ENCODE data around the gene FAM78B.

FAM78B gene

DNA sequence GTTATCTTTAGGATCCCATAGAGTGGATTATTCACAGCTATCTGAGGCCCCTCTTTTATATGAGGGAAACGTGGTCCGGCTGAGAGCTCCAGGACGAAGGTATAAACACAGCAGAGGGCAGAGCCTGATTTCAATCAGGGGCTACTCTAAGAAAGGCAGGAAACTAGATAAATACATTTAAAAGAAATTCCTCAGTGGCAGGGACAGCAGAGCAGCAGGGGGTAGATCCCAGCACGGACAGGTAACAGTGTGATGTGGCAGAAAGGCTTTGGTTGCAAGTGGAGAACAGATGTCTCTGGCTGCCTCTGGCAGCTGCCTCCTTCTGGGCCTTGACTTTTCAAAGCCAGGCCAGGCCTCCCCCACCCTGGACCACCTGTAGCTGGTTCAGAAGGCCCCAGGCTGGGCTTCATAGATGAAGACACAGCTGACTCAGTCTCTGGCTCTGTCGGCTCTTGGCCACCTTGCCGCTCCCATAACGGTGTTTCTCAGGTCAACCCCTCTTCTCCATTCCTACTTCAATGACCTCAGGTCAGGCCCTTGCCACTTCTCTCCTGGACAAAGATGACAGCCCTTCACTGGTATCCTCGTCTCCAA is 43.8 kb downstream of the FAM78B start:
- H3K27ac ChIP-seq = no peak overlapping the region
- no peaks in the 10 kb centered on the region for H3K4me1 ChIP-seq
- H3K36me3 ChIP-seq = no peaks in the 10 kb centered on the region
- DNase-seq = no peak
- TF ChIP-seq, protein P1, sequence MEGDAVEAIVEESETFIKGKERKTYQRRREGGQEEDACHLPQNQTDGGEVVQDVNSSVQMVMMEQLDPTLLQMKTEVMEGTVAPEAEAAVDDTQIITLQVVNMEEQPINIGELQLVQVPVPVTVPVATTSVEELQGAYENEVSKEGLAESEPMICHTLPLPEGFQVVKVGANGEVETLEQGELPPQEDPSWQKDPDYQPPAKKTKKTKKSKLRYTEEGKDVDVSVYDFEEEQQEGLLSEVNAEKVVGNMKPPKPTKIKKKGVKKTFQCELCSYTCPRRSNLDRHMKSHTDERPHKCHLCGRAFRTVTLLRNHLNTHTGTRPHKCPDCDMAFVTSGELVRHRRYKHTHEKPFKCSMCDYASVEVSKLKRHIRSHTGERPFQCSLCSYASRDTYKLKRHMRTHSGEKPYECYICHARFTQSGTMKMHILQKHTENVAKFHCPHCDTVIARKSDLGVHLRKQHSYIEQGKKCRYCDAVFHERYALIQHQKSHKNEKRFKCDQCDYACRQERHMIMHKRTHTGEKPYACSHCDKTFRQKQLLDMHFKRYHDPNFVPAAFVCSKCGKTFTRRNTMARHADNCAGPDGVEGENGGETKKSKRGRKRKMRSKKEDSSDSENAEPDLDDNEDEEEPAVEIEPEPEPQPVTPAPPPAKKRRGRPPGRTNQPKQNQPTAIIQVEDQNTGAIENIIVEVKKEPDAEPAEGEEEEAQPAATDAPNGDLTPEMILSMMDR (IDR thresholded peaks at IDR 0.05) = no peak
- no peak overlapping the region for H3K4me3 ChIP-seq
- H3K27me3 ChIP-seq = no peaks in the 10 kb centered on the region
- no peaks in the 10 kb centered on the region for H3K9me3 ChIP-seq
- intact Hi-C loops (cut with DNase I; ENCODE audit: low total_unique reads) = no loop called here

DNA sequence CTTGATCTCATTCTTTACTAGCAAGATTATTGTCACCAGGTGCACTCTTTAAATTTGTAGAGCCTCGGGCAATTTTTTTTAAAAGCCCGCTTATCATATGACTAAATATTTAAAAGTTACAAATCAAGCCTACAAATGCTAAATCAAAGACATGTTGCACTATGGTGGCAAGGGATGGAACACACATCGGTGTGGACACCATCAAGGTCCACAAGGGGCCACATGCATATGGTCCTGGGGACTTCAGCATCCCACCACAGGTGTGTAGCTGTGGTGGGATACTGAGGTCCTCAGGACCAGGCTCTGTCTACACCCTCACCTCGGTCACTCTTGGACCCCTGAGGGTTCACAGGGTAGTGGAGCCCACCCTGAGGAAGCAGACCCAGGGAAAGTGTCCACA is 45.8 kb downstream of the FAM78B start:
- Histone ChIP-seq H3K4me1 (no peaks in the 10 kb centered on the region), H3K27me3 (no peaks in the 10 kb centered on the region)
- TF ChIP-seq, protein P1 (IDR thresholded peaks at IDR 0.05) = no peak

DNA sequence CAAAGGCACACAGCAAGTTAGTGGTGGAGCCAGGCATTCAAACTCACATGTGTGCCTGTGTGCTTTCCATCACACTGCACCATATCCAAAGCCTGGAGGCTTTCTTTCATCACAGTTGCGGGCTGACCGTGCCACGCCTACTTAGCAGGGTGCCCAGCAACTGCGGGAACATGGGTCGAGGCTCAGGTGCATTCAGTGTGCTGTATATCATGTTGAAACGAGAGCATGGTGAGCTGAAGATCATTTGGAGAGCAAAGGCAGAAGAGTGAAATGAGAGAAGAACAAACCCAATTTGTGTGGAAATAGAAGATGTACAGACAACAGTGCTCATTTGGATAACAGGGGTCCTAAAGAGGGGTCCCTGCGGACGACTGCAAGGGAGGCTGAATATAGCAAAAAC is 46.5 kb downstream of the FAM78B start:
- intact Hi-C loops (cut with DNase I; ENCODE audit: low total_unique reads) = no loop called here
- TF ChIP-seq, protein P1 (IDR thresholded peaks at IDR 0.05) = no peak
- H3K9me3 ChIP-seq = no peaks in the 10 kb centered on the region
- H3K27ac ChIP-seq = no peak overlapping the region
- DNase-seq = no peak
- no peaks in the 10 kb centered on the region for H3K27me3 ChIP-seq
- no peak overlapping the region for H3K4me3 ChIP-seq
- no peaks in the 10 kb centered on the region for H3K4me1 ChIP-seq
- H3K36me3 ChIP-seq = no peaks in the 10 kb centered on the region

More for the DNA sequence above, 45.8 kb downstream of the FAM78B start:
- H3K27ac ChIP-seq = no peak overlapping the region
- no peaks in the 10 kb centered on the region for H3K36me3 ChIP-seq
- no peak overlapping the region for H3K4me3 ChIP-seq
- intact Hi-C loops (cut with DNase I; ENCODE audit: low total_unique reads) = no loop called here
- H3K9me3 ChIP-seq = no peaks in the 10 kb centered on the region
- no peak for DNase-seq

DNA sequence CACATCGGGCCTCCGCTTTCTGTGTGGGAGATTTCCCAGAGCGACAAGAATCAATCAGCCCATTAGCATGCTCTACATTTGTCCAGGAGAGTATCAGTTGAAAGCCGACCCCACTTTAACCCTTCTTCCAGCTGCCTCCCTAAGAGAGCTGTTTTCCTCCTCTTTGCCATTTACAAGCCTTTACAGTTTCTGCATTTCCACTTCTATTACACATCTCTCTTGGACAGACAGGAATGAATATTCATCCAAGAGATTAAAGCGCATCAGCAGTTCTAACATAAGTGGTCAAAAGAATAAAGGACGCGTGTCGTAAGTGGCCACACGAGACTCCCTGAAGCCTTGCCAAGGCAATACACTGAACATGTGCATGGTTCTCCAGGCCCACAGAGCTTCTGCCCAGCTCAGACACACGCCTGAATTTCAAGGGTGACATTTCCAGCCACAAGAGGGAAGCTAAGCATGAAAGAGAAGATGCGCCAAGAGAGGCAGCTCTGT is 47.3 kb downstream of the FAM78B start:
- TF ChIP-seq, protein P1 (IDR thresholded peaks at IDR 0.05) = no peak
- Histone ChIP-seq H3K4me3 (no peak overlapping the region), H3K27me3 (no peaks in the 10 kb centered on the region), H3K9me3 (no peaks in the 10 kb centered on the region), H3K36me3 (no peaks in the 10 kb centered on the region), H3K4me1 (no peaks in the 10 kb centered on the region), H3K27ac (no peak overlapping the region)
- intact Hi-C loops (cut with DNase I; ENCODE audit: low total_unique reads) = no loop called here
- DNase-seq = no peak

DNA sequence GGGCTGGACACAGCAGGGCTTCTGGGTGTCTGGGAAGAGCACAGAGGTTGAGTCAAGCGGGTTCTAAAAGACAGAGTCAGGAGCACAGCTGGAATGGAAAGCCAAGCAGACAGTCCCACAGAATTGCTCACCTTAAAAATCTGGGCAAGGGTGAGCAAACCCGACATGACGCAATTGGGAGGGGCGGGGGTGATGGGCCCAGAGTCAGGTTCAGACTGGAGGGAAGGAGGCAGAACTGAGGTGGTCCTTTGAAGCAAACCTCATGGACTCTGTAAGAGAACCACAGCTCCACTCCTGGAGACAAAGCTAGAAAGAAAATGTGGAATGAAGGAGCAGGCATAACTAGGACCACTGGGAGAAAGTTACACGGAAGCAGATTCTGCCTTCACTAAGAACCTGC is 49.0 kb downstream of the FAM78B start:
- intact Hi-C loops (cut with DNase I; ENCODE audit: low total_unique reads) = no loop called here
- TF ChIP-seq, protein P1 (IDR thresholded peaks at IDR 0.05) = no peak
- Histone ChIP-seq H3K4me3 (no peak overlapping the region), H3K4me1 (no peaks in the 10 kb centered on the region), H3K36me3 (no peaks in the 10 kb centered on the region), H3K9me3 (no peaks in the 10 kb centered on the region), H3K27ac (no peak overlapping the region), H3K27me3 (no peaks in the 10 kb centered on the region)
- no peak for DNase-seq

DNA sequence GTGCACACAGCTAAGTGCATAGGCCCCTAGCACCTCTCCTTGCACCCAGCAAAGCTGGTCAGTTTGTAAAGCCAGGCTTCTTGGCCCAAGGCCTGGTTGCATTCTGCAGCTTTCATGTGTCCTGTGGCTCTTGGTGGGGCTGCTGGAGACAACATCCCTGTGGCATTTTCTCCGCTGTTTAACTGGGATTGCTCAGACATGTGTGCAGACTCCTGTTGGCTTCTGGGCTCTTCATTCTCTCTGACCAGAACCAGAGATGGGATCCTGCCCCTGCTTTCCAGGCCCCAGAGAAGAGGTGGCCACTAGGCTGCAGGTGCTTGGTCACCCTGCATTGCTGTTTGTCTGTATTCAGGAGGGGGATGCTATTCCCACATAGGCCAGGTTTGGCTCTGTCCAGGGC is 50.8 kb downstream of the FAM78B start:
- DNase-seq = no peak
- no peak overlapping the region for H3K4me3 ChIP-seq
- no peak overlapping the region for H3K27ac ChIP-seq
- TF ChIP-seq, protein P1 (IDR thresholded peaks at IDR 0.05) = no peak
- no peaks in the 10 kb centered on the region for H3K9me3 ChIP-seq
- no peaks in the 10 kb centered on the region for H3K4me1 ChIP-seq
- intact Hi-C loops (cut with DNase I; ENCODE audit: low total_unique reads) = no loop called here
- H3K27me3 ChIP-seq = no peaks in the 10 kb centered on the region
- no peaks in the 10 kb centered on the region for H3K36me3 ChIP-seq

Measured in tibial artery (tissue), 4 donors.